Measurements from ENCODE around the gene WDR72. TPM values are rescaled to one million over a fixed set of nuclear protein-coding genes. Genes with fewer than 3 reads are reported as not detected.

Gene WDR72
- total and polyA plus RNA-seq, 2 experiments from 2014 or later, result 0.99 to 1.9 TPM

- H3K4me1 ChIP-seq (ENCODE audit: insufficient read depth), result 0 out of 2 replicates have a peak, but pooled peaks cover 2% of the 10 kb centered on the region
- ATAC-seq, result no peak
Observed at GRCh38 chr15:53563627-53564026, 195.8 kb downstream of the WDR72 start.

More at GRCh38 chr15:53563627-53564026, 195.8 kb downstream of the WDR72 start:
- TF ChIP-seq POLR2AphosphoS5 (IDR thresholded peaks at IDR 0.05; ENCODE audit: low read depth), result no peak
- TF ChIP-seq NANOG (IDR thresholded peaks at IDR 0.05; ENCODE audit: borderline replicate concordance), result no peak
- TF ChIP-seq, protein P1, sequence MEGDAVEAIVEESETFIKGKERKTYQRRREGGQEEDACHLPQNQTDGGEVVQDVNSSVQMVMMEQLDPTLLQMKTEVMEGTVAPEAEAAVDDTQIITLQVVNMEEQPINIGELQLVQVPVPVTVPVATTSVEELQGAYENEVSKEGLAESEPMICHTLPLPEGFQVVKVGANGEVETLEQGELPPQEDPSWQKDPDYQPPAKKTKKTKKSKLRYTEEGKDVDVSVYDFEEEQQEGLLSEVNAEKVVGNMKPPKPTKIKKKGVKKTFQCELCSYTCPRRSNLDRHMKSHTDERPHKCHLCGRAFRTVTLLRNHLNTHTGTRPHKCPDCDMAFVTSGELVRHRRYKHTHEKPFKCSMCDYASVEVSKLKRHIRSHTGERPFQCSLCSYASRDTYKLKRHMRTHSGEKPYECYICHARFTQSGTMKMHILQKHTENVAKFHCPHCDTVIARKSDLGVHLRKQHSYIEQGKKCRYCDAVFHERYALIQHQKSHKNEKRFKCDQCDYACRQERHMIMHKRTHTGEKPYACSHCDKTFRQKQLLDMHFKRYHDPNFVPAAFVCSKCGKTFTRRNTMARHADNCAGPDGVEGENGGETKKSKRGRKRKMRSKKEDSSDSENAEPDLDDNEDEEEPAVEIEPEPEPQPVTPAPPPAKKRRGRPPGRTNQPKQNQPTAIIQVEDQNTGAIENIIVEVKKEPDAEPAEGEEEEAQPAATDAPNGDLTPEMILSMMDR (conservative IDR thresholded peaks at IDR 0.05; ENCODE audit: low read depth in 2 of 2), result no peak
- TF ChIP-seq JUNB (IDR thresholded peaks at IDR 0.05; ENCODE audit: unreplicated experiment), result no peak
- no peak for TF ChIP-seq ETS1 (IDR thresholded peaks at IDR 0.05)
- TF ChIP-seq ZNF331 (CRISPR knock-in tag; IDR thresholded peaks at IDR 0.05; ENCODE audit: low read depth), result no peak
- no peak for TF ChIP-seq EZH2 (IDR thresholded peaks at IDR 0.05; ENCODE audit: low read depth, unreplicated experiment)
- TF ChIP-seq CREB1 (CRISPR knock-in tag; IDR thresholded peaks at IDR 0.05; ENCODE audit: low read depth), result no peak
- TF ChIP-seq ZNF114 (CRISPR knock-in tag; IDR thresholded peaks at IDR 0.05), result no peak
- no peak for TF ChIP-seq STAT1 (IDR thresholded peaks at IDR 0.05; ENCODE audit: unreplicated experiment)
- no peak for TF ChIP-seq EZH2phosphoT487 (IDR thresholded peaks at IDR 0.05; ENCODE audit: unreplicated experiment)
- TF ChIP-seq, protein P2, sequence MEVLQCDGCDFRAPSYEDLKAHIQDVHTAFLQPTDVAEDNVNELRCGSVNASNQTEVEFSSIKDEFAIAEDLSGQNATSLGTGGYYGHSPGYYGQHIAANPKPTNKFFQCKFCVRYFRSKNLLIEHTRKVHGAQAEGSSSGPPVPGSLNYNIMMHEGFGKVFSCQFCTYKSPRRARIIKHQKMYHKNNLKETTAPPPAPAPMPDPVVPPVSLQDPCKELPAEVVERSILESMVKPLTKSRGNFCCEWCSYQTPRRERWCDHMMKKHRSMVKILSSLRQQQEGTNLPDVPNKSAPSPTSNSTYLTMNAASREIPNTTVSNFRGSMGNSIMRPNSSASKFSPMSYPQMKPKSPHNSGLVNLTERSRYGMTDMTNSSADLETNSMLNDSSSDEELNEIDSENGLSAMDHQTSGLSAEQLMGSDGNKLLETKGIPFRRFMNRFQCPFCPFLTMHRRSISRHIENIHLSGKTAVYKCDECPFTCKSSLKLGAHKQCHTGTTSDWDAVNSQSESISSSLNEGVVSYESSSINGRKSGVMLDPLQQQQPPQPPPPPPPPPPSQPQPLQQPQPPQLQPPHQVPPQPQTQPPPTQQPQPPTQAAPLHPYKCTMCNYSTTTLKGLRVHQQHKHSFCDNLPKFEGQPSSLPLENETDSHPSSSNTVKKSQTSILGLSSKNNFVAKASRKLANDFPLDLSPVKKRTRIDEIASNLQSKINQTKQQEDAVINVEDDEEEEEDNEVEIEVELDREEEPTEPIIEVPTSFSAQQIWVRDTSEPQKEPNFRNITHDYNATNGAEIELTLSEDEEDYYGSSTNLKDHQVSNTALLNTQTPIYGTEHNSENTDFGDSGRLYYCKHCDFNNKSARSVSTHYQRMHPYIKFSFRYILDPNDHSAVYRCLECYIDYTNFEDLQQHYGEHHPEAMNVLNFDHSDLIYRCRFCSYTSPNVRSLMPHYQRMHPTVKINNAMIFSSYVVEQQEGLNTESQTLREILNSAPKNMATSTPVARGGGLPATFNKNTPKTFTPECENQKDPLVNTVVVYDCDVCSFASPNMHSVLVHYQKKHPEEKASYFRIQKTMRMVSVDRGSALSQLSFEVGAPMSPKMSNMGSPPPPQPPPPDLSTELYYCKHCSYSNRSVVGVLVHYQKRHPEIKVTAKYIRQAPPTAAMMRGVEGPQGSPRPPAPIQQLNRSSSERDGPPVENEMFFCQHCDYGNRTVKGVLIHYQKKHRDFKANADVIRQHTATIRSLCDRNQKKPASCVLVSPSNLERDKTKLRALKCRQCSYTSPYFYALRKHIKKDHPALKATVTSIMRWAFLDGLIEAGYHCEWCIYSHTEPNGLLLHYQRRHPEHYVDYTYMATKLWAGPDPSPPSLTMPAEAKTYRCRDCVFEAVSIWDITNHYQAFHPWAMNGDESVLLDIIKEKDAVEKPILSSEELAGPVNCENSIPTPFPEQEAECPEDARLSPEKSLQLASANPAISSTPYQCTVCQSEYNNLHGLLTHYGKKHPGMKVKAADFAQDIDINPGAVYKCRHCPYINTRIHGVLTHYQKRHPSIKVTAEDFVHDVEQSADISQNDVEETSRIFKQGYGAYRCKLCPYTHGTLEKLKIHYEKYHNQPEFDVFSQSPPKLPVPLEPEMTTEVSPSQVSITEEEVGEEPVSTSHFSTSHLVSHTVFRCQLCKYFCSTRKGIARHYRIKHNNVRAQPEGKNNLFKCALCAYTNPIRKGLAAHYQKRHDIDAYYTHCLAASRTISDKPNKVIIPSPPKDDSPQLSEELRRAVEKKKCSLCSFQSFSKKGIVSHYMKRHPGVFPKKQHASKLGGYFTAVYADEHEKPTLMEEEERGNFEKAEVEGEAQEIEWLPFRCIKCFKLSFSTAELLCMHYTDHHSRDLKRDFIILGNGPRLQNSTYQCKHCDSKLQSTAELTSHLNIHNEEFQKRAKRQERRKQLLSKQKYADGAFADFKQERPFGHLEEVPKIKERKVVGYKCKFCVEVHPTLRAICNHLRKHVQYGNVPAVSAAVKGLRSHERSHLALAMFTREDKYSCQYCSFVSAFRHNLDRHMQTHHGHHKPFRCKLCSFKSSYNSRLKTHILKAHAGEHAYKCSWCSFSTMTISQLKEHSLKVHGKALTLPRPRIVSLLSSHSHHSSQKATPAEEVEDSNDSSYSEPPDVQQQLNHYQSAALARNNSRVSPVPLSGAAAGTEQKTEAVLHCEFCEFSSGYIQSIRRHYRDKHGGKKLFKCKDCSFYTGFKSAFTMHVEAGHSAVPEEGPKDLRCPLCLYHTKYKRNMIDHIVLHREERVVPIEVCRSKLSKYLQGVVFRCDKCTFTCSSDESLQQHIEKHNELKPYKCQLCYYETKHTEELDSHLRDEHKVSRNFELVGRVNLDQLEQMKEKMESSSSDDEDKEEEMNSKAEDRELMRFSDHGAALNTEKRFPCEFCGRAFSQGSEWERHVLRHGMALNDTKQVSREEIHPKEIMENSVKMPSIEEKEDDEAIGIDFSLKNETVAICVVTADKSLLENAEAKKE (CRISPR knock-in tag; IDR thresholded peaks at IDR 0.05), result no peak
- TF ChIP-seq, protein P3, sequence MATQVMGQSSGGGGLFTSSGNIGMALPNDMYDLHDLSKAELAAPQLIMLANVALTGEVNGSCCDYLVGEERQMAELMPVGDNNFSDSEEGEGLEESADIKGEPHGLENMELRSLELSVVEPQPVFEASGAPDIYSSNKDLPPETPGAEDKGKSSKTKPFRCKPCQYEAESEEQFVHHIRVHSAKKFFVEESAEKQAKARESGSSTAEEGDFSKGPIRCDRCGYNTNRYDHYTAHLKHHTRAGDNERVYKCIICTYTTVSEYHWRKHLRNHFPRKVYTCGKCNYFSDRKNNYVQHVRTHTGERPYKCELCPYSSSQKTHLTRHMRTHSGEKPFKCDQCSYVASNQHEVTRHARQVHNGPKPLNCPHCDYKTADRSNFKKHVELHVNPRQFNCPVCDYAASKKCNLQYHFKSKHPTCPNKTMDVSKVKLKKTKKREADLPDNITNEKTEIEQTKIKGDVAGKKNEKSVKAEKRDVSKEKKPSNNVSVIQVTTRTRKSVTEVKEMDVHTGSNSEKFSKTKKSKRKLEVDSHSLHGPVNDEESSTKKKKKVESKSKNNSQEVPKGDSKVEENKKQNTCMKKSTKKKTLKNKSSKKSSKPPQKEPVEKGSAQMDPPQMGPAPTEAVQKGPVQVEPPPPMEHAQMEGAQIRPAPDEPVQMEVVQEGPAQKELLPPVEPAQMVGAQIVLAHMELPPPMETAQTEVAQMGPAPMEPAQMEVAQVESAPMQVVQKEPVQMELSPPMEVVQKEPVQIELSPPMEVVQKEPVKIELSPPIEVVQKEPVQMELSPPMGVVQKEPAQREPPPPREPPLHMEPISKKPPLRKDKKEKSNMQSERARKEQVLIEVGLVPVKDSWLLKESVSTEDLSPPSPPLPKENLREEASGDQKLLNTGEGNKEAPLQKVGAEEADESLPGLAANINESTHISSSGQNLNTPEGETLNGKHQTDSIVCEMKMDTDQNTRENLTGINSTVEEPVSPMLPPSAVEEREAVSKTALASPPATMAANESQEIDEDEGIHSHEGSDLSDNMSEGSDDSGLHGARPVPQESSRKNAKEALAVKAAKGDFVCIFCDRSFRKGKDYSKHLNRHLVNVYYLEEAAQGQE (IDR thresholded peaks at IDR 0.05; ENCODE audit: unreplicated experiment), result no peak
- Histone ChIP-seq H2AFZ (no peak overlapping the region), H3K27me3 (ENCODE audit: insufficient read depth) (no peaks in the 10 kb centered on the region), H3K79me2 (replicated peaks; ENCODE audit: insufficient read depth) (no peaks in the 10 kb centered on the region), H4K20me1 (replicated peaks; ENCODE audit: insufficient read depth) (no peaks in the 10 kb centered on the region), H3K36me3 (ENCODE audit: insufficient read depth) (no peaks in the 10 kb centered on the region), H3K27ac (ENCODE audit: low read depth) (no peak overlapping the region), H3F3A (replicated peaks; ENCODE audit: low read depth) (no peaks in the 10 kb centered on the region), H3K4me2 (no peak overlapping the region), H3K9me2 (ENCODE audit: insufficient read depth) (no peaks in the 10 kb centered on the region), H3K4me3 (no peak overlapping the region)
- Mint-ChIP-seq H3K9me3 (no peaks in the 10 kb centered on the region), H3K4me3 (no peak overlapping the region), H3K27ac (no peak overlapping the region), H3K36me3 (ENCODE audit: low read depth) (no peaks in the 10 kb centered on the region), H3K4me1 (peaks cover 35% of the 10 kb centered on the region), H3K27me3 (ENCODE audit: insufficient read depth, low read depth, poor library complexity) (no peaks in the 10 kb centered on the region)
- DNase-seq (ENCODE audit: low spot score), result no peak

Measured in GM23338 (cell line).